ENCODE results near the gene SLC2A1.
A peak's percentile ranks its signal among the peaks of the same experiment; 100 is the strongest.

The SLC2A1 gene

DNA sequence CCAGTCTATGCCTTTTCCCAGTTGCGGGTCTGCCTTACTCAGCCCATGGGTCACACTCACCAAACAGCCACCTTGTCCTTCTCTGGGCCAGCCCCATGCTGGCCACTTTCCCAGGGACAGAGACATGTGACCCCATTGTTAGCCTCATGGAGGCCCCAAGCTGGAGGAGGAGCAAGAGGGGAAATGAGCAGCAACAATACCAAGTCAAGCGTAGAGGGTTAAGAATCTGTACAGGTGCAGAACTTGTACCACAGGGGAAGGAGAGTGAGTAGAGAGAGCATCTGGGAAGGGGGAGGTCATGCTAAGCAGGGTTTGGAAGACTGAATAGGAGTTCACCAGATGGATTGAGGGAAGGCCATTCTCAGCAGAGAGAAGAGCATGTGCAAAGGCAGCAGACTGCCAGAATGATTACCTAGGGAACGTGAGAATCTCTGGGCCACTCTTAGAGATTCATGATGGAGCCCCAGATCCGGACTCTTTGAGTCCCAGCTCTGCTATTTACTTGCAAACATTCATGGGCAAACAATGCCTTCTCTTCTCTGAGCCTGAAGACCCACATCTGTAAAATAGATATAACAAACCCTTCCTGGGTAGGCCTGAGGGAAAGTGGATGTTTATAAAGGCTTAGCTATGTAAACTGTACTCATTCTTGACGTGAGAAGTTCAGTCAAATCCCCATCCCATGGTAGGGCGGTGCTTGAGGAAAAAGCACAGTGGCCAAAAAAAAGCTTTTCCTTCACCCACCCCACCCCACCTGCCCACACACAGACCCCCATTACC is 2.8 kb upstream of the SLC2A1 start:
- DNase-seq (ENCODE audit: low read depth in 2 of 2) = no peak
- TF ChIP-seq, protein P1, sequence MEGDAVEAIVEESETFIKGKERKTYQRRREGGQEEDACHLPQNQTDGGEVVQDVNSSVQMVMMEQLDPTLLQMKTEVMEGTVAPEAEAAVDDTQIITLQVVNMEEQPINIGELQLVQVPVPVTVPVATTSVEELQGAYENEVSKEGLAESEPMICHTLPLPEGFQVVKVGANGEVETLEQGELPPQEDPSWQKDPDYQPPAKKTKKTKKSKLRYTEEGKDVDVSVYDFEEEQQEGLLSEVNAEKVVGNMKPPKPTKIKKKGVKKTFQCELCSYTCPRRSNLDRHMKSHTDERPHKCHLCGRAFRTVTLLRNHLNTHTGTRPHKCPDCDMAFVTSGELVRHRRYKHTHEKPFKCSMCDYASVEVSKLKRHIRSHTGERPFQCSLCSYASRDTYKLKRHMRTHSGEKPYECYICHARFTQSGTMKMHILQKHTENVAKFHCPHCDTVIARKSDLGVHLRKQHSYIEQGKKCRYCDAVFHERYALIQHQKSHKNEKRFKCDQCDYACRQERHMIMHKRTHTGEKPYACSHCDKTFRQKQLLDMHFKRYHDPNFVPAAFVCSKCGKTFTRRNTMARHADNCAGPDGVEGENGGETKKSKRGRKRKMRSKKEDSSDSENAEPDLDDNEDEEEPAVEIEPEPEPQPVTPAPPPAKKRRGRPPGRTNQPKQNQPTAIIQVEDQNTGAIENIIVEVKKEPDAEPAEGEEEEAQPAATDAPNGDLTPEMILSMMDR (IDR thresholded peaks at IDR 0.05; ENCODE audit: low read depth, low read length) = no peak
- no peak overlapping the region for H3K4me3 ChIP-seq (replicated peaks in 1 of 2; ENCODE audit: low read depth in 2 of 2, low read length in 2 of 2)

- H3K4me3 ChIP-seq (replicated peaks in 1 of 2; ENCODE audit: low read depth in 2 of 2, low read length in 2 of 2) = no peak overlapping the region
- TF ChIP-seq, protein P1 (IDR thresholded peaks at IDR 0.05; ENCODE audit: low read depth, low read length) = no peak
- no peak for DNase-seq (ENCODE audit: low read depth in 2 of 2)
These were observed 2.1 kb upstream of the SLC2A1 start for GRCh38 chr1:42960566-42961311.

DNA sequence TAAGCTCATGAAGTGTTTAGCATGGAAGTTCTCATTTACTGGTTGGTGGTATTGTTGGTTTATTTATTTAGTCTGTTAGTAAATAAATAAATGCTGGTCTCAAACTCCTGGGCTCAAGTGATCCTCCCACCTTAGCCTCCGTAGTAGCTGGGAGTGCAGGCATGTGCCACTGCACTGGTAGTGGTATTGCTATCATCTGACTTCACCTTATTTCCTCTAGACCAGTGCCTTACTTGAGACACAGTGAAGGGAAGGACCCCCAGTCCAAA is 1.4 kb upstream of the SLC2A1 start:
- no peak for DNase-seq (ENCODE audit: low read depth in 2 of 2)
- TF ChIP-seq, protein P1 (IDR thresholded peaks at IDR 0.05; ENCODE audit: low read depth, low read length) = no peak
- H3K4me3 ChIP-seq (replicated peaks in 1 of 2; ENCODE audit: low read depth in 2 of 2, low read length in 2 of 2) = no peak overlapping the region

DNA sequence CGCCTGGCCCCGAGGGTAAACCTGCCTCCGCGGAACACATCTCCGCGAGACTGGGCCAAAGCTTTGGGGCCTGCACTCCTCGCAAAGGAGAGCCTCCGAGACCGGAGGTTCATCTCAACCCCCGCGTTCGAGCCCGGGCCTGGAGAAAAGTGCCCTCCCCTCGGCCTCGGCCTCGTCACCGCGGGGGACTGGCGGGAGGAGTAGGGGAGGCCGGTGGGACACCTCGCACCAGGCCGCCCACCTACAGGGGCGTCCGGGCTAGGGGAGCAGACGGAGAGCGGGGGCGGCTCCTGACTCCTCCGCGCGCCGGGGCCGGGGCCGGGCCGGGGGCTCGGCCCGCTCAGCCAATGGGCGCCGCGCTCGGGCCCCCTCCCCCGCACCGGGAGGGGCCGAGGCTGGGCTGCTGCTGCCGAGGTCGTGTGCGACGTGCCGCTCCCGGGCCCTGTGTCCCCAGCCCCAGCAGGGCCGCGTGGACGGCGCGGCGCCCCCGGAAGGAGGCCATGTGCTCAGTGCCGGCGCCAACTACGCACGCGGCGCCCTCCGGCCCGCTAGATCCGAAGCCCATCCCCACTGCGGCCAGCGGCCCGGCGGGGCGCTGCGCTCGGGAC is 684 bp downstream of the SLC2A1 start:
- DNase-seq (ENCODE audit: low read depth in 2 of 2) = peak; percentile 52 to 64
- H3K4me3 ChIP-seq (replicated peaks in 1 of 2; ENCODE audit: low read depth in 2 of 2, low read length in 2 of 2) = peak overlapping the region; percentile 79 to 88
- TF ChIP-seq, protein P1 (IDR thresholded peaks at IDR 0.05; ENCODE audit: low read depth, low read length) = no peak

GRCh38 chr1:42957229-42957879 is 1.3 kb downstream of the SLC2A1 start:
- no peak for DNase-seq (ENCODE audit: low read depth in 2 of 2)
- peak overlapping the region; percentile 79 to 88 for H3K4me3 ChIP-seq (replicated peaks in 1 of 2; ENCODE audit: low read depth in 2 of 2, low read length in 2 of 2)
- TF ChIP-seq, protein P1 (IDR thresholded peaks at IDR 0.05; ENCODE audit: low read depth, low read length) = no peak

- TF ChIP-seq, protein P1 (IDR thresholded peaks at IDR 0.05; ENCODE audit: low read depth, low read length) = no peak
- peak overlapping the region in 1 of 2 donors; percentile 88 for H3K4me3 ChIP-seq (replicated peaks in 1 of 2; ENCODE audit: low read depth in 2 of 2, low read length in 2 of 2)
- no peak for DNase-seq (ENCODE audit: low read depth in 2 of 2)
These were observed 1.9 kb downstream of the SLC2A1 start for GRCh38 chr1:42956739-42957138.

All from cardiac fibroblast (primary cell).